ENCODE results near the gene TP53BP2. TPM values are rescaled to one million over a fixed set of nuclear protein-coding genes. Genes with fewer than 3 reads are reported as not detected.

The TP53BP2 gene
- polyA plus RNA-seq, 1 donor from 2014 or later: 25.2 TPM

GRCh38 chr1:223747838-223748335 lies 97.9 kb downstream of the TP53BP2 start:
- Histone ChIP-seq H2AFZ (ENCODE audit: low read depth, low read length) (no peak overlapping the region), H3K9ac (ENCODE audit: low read length) (no peak overlapping the region), H3K27me3 (ENCODE audit: insufficient read depth, low read depth, low read length) (peaks cover 7% of the 10 kb centered on the region), H3F3A (ENCODE audit: insufficient read depth, low read length, poor library complexity, severe bottlenecking) (no peaks in the 10 kb centered on the region), H3K79me2 (replicated peaks; ENCODE audit: insufficient read depth, low read length) (no peaks in the 10 kb centered on the region), H3K4me2 (ENCODE audit: low read length) (no peak overlapping the region), H3K4me3 (ENCODE audit: low read length) (no peak overlapping the region), H4K20me1 (ENCODE audit: insufficient read depth) (no peaks in the 10 kb centered on the region), H3K36me3 (ENCODE audit: insufficient read depth, low read length) (no peaks in the 10 kb centered on the region), H3K9me2 (ENCODE audit: insufficient read depth, low read length) (no peaks in the 10 kb centered on the region), H3K27ac (ENCODE audit: low read length) (no peak overlapping the region), H3K9me3 (ENCODE audit: low read length) (no peaks in the 10 kb centered on the region)
- TF ChIP-seq MXI1 (conservative IDR thresholded peaks at IDR 0.05; ENCODE audit: poor library complexity, severe bottlenecking) (no peak), REST (IDR thresholded peaks at IDR 0.05; ENCODE audit: borderline replicate concordance) (no peak), EZH2 (IDR thresholded peaks at IDR 0.05; ENCODE audit: borderline replicate concordance, insufficient read depth, low read length, poor library complexity, severe bottlenecking) (no peak), POLR2AphosphoS5 (IDR thresholded peaks at IDR 0.05) (no peak), RAD21 (conservative IDR thresholded peaks at IDR 0.05) (no peak), CTCF (IDR thresholded peaks at IDR 0.05; ENCODE audit: poor library complexity, severe bottlenecking) (no peak), EP300 (conservative IDR thresholded peaks at IDR 0.05; ENCODE audit: poor library complexity, severe bottlenecking) (no peak), SMC3 (conservative IDR thresholded peaks at IDR 0.05; ENCODE audit: poor library complexity) (no peak), TAF1 (IDR thresholded peaks at IDR 0.05; ENCODE audit: low read depth) (no peak)

GRCh38 chr1:223745731-223746130 lies 100.0 kb downstream of the TP53BP2 start:
- Histone ChIP-seq H3K4me2 (ENCODE audit: low read length) (no peak overlapping the region), H3F3A (ENCODE audit: insufficient read depth, low read length, poor library complexity, severe bottlenecking) (no peaks in the 10 kb centered on the region), H2AFZ (ENCODE audit: low read depth, low read length) (no peak overlapping the region), H3K4me3 (ENCODE audit: low read length) (no peak overlapping the region), H3K79me2 (replicated peaks; ENCODE audit: insufficient read depth, low read length) (no peaks in the 10 kb centered on the region), H3K9ac (ENCODE audit: low read length) (no peak overlapping the region), H3K36me3 (ENCODE audit: insufficient read depth, low read length) (no peaks in the 10 kb centered on the region), H3K27me3 (ENCODE audit: insufficient read depth, low read depth, low read length) (peaks cover 7% of the 10 kb centered on the region), H3K9me2 (ENCODE audit: insufficient read depth, low read length) (no peaks in the 10 kb centered on the region), H4K20me1 (ENCODE audit: insufficient read depth) (no peaks in the 10 kb centered on the region), H3K27ac (ENCODE audit: low read length) (no peak overlapping the region), H3K9me3 (ENCODE audit: low read length) (no peaks in the 10 kb centered on the region)
- TF ChIP-seq REST (IDR thresholded peaks at IDR 0.05; ENCODE audit: borderline replicate concordance): no peak
- TF ChIP-seq SMC3 (conservative IDR thresholded peaks at IDR 0.05; ENCODE audit: poor library complexity): no peak
- no peak for TF ChIP-seq TAF1 (IDR thresholded peaks at IDR 0.05; ENCODE audit: low read depth)
- no peak for TF ChIP-seq EZH2 (IDR thresholded peaks at IDR 0.05; ENCODE audit: borderline replicate concordance, insufficient read depth, low read length, poor library complexity, severe bottlenecking)
- TF ChIP-seq MXI1 (conservative IDR thresholded peaks at IDR 0.05; ENCODE audit: poor library complexity, severe bottlenecking): no peak
- no peak for TF ChIP-seq POLR2AphosphoS5 (IDR thresholded peaks at IDR 0.05)
- no peak for TF ChIP-seq EP300 (conservative IDR thresholded peaks at IDR 0.05; ENCODE audit: poor library complexity, severe bottlenecking)
- TF ChIP-seq CTCF (IDR thresholded peaks at IDR 0.05; ENCODE audit: poor library complexity, severe bottlenecking): no peak
- no peak for TF ChIP-seq RAD21 (conservative IDR thresholded peaks at IDR 0.05)

Data from neural cell (in vitro differentiated cells).